Keratinocyte (primary cell): ENCODE measurements around the gene ACP6.

Experiments
- EZH2 ChIP-seq: IDR thresholded peaks from one replicate; pipeline ENCODE4 v1.6.1; 2012; ENCODE audit warnings: inconsistent platforms, mild to moderate bottlenecking, low read length, moderate library complexity
- TF ChIP-seq, protein P1 (sequence below), 3 experiments: IDR thresholded peaks in 1 of 3; conservative IDR thresholded peaks in 1 of 3; optimal IDR thresholded peaks in 1 of 3; 2 replicates in 2 of 3; 3 replicates in 1 of 3; pipeline versions ENCODE3 to v1.5.1; 2011; ENCODE audit warnings: low read length in 3 of 3, mild to moderate bottlenecking in 3 of 3, moderate library complexity in 2 of 3, control low read depth in 1 of 3, inconsistent platforms in 1 of 3; ENCODE audit not compliant: insufficient read depth in 2 of 3; ENCODE audit errors: extremely low read depth in 1 of 3

DNA sequence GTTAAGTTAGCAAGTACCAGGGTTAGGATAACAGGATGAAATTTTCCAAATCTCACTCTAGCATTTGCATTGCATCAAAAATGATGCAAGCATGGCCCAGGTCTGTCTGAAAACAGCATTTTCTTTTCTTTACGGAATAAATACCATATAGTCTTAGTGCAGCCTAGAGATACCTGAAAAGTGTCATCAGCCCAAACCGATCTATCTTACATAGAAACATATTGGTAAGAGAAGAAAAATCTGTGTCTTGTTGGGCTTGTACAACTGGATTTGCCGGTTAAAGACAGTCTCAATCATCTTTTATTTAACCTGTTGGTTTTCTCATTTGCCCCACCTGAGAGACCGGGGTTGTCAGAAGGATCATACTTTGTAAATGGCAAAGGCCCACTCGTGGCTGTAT lies 15.8 kb downstream of the ACP6 start:
- TF ChIP-seq, protein P1, sequence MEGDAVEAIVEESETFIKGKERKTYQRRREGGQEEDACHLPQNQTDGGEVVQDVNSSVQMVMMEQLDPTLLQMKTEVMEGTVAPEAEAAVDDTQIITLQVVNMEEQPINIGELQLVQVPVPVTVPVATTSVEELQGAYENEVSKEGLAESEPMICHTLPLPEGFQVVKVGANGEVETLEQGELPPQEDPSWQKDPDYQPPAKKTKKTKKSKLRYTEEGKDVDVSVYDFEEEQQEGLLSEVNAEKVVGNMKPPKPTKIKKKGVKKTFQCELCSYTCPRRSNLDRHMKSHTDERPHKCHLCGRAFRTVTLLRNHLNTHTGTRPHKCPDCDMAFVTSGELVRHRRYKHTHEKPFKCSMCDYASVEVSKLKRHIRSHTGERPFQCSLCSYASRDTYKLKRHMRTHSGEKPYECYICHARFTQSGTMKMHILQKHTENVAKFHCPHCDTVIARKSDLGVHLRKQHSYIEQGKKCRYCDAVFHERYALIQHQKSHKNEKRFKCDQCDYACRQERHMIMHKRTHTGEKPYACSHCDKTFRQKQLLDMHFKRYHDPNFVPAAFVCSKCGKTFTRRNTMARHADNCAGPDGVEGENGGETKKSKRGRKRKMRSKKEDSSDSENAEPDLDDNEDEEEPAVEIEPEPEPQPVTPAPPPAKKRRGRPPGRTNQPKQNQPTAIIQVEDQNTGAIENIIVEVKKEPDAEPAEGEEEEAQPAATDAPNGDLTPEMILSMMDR (optimal IDR thresholded peaks at IDR 0.05 in 1 of 3, IDR thresholded peaks at IDR 0.05 in 1 of 3, conservative IDR thresholded peaks at IDR 0.05 in 1 of 3; ENCODE audit: extremely low read depth in 1 of 3, insufficient read depth in 2 of 3, low read length in 3 of 3), result no peak
- TF ChIP-seq EZH2, result no peak
